ENCODE results near the gene HMX3.

DNA sequence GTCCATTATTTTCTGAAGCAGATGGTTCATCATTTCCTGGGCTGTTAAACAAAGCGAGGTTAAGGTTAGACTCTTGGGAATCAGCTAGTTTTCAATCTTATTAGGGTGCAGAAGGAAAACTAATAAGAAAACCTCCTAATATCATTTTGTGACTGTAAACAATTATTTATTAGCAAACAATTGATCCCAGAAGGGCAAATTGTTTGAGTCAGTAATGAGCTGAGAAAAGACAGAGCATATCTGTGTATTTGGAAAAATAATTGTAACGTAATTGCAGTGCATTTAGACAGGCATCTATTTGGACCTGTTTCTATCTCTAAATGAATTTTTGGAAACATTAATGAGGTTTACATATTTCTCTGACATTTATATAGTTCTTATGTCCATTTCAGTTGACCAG is 28.5 kb downstream of the HMX3 start:
- TF ChIP-seq POLR2AphosphoS5 (IDR thresholded peaks at IDR 0.05) (no peak), EP300 (conservative IDR thresholded peaks at IDR 0.05; ENCODE audit: poor library complexity, severe bottlenecking) (no peak), EZH2 (IDR thresholded peaks at IDR 0.05; ENCODE audit: borderline replicate concordance, insufficient read depth, low read length, poor library complexity, severe bottlenecking) (no peak), RAD21 (conservative IDR thresholded peaks at IDR 0.05) (no peak), TAF1 (IDR thresholded peaks at IDR 0.05; ENCODE audit: low read depth) (no peak)
- TF ChIP-seq, protein P1, sequence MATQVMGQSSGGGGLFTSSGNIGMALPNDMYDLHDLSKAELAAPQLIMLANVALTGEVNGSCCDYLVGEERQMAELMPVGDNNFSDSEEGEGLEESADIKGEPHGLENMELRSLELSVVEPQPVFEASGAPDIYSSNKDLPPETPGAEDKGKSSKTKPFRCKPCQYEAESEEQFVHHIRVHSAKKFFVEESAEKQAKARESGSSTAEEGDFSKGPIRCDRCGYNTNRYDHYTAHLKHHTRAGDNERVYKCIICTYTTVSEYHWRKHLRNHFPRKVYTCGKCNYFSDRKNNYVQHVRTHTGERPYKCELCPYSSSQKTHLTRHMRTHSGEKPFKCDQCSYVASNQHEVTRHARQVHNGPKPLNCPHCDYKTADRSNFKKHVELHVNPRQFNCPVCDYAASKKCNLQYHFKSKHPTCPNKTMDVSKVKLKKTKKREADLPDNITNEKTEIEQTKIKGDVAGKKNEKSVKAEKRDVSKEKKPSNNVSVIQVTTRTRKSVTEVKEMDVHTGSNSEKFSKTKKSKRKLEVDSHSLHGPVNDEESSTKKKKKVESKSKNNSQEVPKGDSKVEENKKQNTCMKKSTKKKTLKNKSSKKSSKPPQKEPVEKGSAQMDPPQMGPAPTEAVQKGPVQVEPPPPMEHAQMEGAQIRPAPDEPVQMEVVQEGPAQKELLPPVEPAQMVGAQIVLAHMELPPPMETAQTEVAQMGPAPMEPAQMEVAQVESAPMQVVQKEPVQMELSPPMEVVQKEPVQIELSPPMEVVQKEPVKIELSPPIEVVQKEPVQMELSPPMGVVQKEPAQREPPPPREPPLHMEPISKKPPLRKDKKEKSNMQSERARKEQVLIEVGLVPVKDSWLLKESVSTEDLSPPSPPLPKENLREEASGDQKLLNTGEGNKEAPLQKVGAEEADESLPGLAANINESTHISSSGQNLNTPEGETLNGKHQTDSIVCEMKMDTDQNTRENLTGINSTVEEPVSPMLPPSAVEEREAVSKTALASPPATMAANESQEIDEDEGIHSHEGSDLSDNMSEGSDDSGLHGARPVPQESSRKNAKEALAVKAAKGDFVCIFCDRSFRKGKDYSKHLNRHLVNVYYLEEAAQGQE (IDR thresholded peaks at IDR 0.05; ENCODE audit: borderline replicate concordance) = no peak
- TF ChIP-seq, protein P2, sequence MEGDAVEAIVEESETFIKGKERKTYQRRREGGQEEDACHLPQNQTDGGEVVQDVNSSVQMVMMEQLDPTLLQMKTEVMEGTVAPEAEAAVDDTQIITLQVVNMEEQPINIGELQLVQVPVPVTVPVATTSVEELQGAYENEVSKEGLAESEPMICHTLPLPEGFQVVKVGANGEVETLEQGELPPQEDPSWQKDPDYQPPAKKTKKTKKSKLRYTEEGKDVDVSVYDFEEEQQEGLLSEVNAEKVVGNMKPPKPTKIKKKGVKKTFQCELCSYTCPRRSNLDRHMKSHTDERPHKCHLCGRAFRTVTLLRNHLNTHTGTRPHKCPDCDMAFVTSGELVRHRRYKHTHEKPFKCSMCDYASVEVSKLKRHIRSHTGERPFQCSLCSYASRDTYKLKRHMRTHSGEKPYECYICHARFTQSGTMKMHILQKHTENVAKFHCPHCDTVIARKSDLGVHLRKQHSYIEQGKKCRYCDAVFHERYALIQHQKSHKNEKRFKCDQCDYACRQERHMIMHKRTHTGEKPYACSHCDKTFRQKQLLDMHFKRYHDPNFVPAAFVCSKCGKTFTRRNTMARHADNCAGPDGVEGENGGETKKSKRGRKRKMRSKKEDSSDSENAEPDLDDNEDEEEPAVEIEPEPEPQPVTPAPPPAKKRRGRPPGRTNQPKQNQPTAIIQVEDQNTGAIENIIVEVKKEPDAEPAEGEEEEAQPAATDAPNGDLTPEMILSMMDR (IDR thresholded peaks at IDR 0.05; ENCODE audit: poor library complexity, severe bottlenecking) = no peak
